Gastroesophageal sphincter (tissue), 4 donors: ENCODE data around the gene SERBP1. TPM values are rescaled to one million over a fixed set of nuclear protein-coding genes. Genes with fewer than 3 reads are reported as not detected.
A peak's percentile ranks its signal among the peaks of the same experiment; 100 is the strongest.
"Not testable (repeated sequence)": the region's sequence is repeated elsewhere in the genome, so short reads cannot be mapped to it uniquely, and the experiment has no call there.

ENCODE experiments used
- ATAC-seq: fragments of 150-250 bp; one replicate; pipeline ENCODE4 v1.9.1; 2016; ENCODE audit warnings: mild to moderate bottlenecking, moderate library complexity
- H3K27ac ChIP-seq, 4 donors: fragments of 200-600 bp; sonication (generic) in 3 of 4; 1 replicate in 3 of 4; 2 replicates in 1 of 4; pipeline ENCODE4 v1.5.1; 2016 to 2019
- H3K27me3 ChIP-seq: fragments of 200-600 bp; sonication (generic); one replicate; pipeline ENCODE4 v1.5.1; 2019
- H3K36me3 ChIP-seq, 2 donors: fragments of 200-600 bp; sonication (generic); one replicate each; pipeline ENCODE4 v1.5.1; 2019; ENCODE audit warnings: control low read depth in 1 of 2
- H3K4me1 ChIP-seq, 3 donors: fragments of 200-600 bp; sonication (generic); 1 replicate in 2 of 3; 2 replicates in 1 of 3; pipeline ENCODE4 v1.5.1; 2016 to 2019; ENCODE audit warnings: control low read depth in 2 of 3
- H3K4me3 ChIP-seq, 2 donors: fragments of 200-600 bp; sonication (generic); one replicate each; pipeline ENCODE4 v1.5.1; 2019; ENCODE audit warnings: mild to moderate bottlenecking in 1 of 2, moderate library complexity in 1 of 2
- H3K9me3 ChIP-seq, 3 donors: fragments of 200-600 bp; sonication (generic); one replicate each; pipeline ENCODE4 v1.5.1; 2017 to 2019; ENCODE audit warnings: control low read depth in 2 of 3
- CTCF ChIP-seq, 4 experiments: fragments of 200-600 bp in 2 of 4; fragments of 450-650 bp in 2 of 4; sonication (generic) in 1 of 4; IDR thresholded peaks; one replicate each; pipeline ENCODE4 v1.5.1; 2017 to 2019; ENCODE audit warnings: antibody characterized with exemption in 4 of 4, mild to moderate bottlenecking in 2 of 4, moderate library complexity in 2 of 4
- EP300 ChIP-seq: sonication (generic); formaldehyde crosslinking; IDR thresholded peaks from one replicate; pipeline ENCODE4 v1.6.1; 2017; ENCODE audit warnings: antibody characterized with exemption, mild to moderate bottlenecking
- POLR2A ChIP-seq, 2 donors: fragments of 450-650 bp; IDR thresholded peaks; one replicate each; pipeline ENCODE4 v1.6.1; 2017; ENCODE audit warnings: antibody characterized with exemption in 2 of 2, mild to moderate bottlenecking in 2 of 2, moderate library complexity in 1 of 2
- POLR2AphosphoS5 ChIP-seq: sonication (generic); formaldehyde crosslinking; IDR thresholded peaks from one replicate; pipeline ENCODE4 v1.6.1; 2017; ENCODE audit warnings: antibody characterized with exemption
- WGBS, 2 donors: methylation state at CpG; one replicate each; pipeline ENCODE4 v1.1.5; 2018; ENCODE audit warnings: low coverage in 1 of 2; 5-methylcytosine and 5-hydroxymethylcytosine counted together
- total RNA-seq, 4 donors: library from RNA; depleted of rRNA; stranded (reverse); fragments of >200 nt; gene quantifications; one replicate each; pipeline ENCODE4 v1.1.0, GENCODE V29; 2016

The SERBP1 gene
- total RNA-seq, 4 donors from 2014 or later = 254 to 263 (median 258) TPM

- Histone ChIP-seq H3K27me3 (no peaks in the 10 kb centered on the region), H3K4me3 (no peak overlapping the region), H3K36me3 (peaks cover 0 to 45% of the 10 kb centered on the region in 2 donors), H3K27ac (peak overlapping the region in 1 of 4 donors; percentile 35), H3K9me3 (no peaks in the 10 kb centered on the region), H3K4me1 (peaks cover 0 to 19% (median 0%) of the 10 kb centered on the region in 3 donors)
- ATAC-seq = no peak
- no peak for TF ChIP-seq POLR2AphosphoS5
- WGBS, 2 donors = 71 to 85% methylated on average over 1 of the region's 1 CpG
Observed at GRCh38 chr1:67408148-67408547, 22.1 kb downstream of the SERBP1 start.

- no peaks in the 10 kb centered on the region for H3K27me3 ChIP-seq
- TF ChIP-seq EP300 (no peak), POLR2AphosphoS5 (no peak), CTCF (IDR thresholded peaks at IDR 0.05) (no peak), POLR2A (IDR thresholded peaks at IDR 0.05) (no peak)
- no peaks in the 10 kb centered on the region for H3K9me3 ChIP-seq
- 55 to 71% methylated on average over 5 of the region's 5 CpGs for WGBS, 2 donors
- no peak for ATAC-seq
- H3K4me3 ChIP-seq = no peak overlapping the region
- H3K27ac ChIP-seq = peak overlapping the region in 3 of 4 donors; percentile 0 to 35 (median 32)
- H3K4me1 ChIP-seq = peaks cover 0 to 19% (median 0%) of the 10 kb centered on the region in 3 donors
- H3K36me3 ChIP-seq = peaks cover 0 to 39% of the 10 kb centered on the region in 2 donors
Observed at GRCh38 chr1:67407498-67407897, 22.7 kb downstream of the SERBP1 start.

GRCh38 chr1:67405473-67406245 is 24.5 kb downstream of the SERBP1 start:
- no peak overlapping the region for H3K4me3 ChIP-seq
- H3K9me3 ChIP-seq = no peaks in the 10 kb centered on the region
- TF ChIP-seq EP300 = no peak
- peak; percentile 5 for TF ChIP-seq POLR2AphosphoS5
- TF ChIP-seq CTCF (IDR thresholded peaks at IDR 0.05) = no peak
- no peak for TF ChIP-seq POLR2A (IDR thresholded peaks at IDR 0.05)
- WGBS, 2 donors = 17 to 40% methylated on average over 1 to 2 of the region's 3 CpGs
- ATAC-seq = no peak
- H3K27ac ChIP-seq = peak overlapping the region in 2 of 4 donors; percentile 6 to 15
- no peaks in the 10 kb centered on the region for H3K27me3 ChIP-seq
- peaks cover 0 to 19% (median 0%) of the 10 kb centered on the region in 3 donors for H3K4me1 ChIP-seq
- peaks cover 0 to 21% of the 10 kb centered on the region in 2 donors for H3K36me3 ChIP-seq

GRCh38 chr1:67404212-67404620 is 26.0 kb downstream of the SERBP1 start:
- no peak for TF ChIP-seq POLR2AphosphoS5
- Histone ChIP-seq H3K9me3 (no peaks in the 10 kb centered on the region), H3K36me3 (peaks cover 0 to 9% of the 10 kb centered on the region in 2 donors), H3K4me3 (no peak overlapping the region), H3K4me1 (peaks cover 0 to 19% (median 0%) of the 10 kb centered on the region in 3 donors), H3K27me3 (no peaks in the 10 kb centered on the region), H3K27ac (no peak overlapping the region)
- ATAC-seq = no peak
- 58 to 70% methylated on average over 5 of the region's 5 CpGs for WGBS, 2 donors

GRCh38 chr1:67401443-67401842 is 28.8 kb downstream of the SERBP1 start:
- TF ChIP-seq POLR2AphosphoS5 = no peak
- TF ChIP-seq POLR2A (IDR thresholded peaks at IDR 0.05) = no peak
- TF ChIP-seq CTCF (IDR thresholded peaks at IDR 0.05) = no peak
- no peak for TF ChIP-seq EP300
- peaks cover 0 to 12% (median 0%) of the 10 kb centered on the region in 3 donors for H3K4me1 ChIP-seq
- peaks cover 0 to 3% of the 10 kb centered on the region in 2 donors for H3K36me3 ChIP-seq
- no peak overlapping the region for H3K27ac ChIP-seq
- WGBS, 2 donors = 56 to 78% methylated on average over 3 to 4 of the region's 6 CpGs
- ATAC-seq = no peak
- no peak overlapping the region for H3K4me3 ChIP-seq
- H3K27me3 ChIP-seq = no peaks in the 10 kb centered on the region
- H3K9me3 ChIP-seq = no peaks in the 10 kb centered on the region

GRCh38 chr1:67400029-67400786 is 30.0 kb downstream of the SERBP1 start:
- H3K36me3 ChIP-seq = peaks cover 0 to 11% of the 10 kb centered on the region in 2 donors
- not testable (repeated sequence) for H3K27ac ChIP-seq, H3K4me3 ChIP-seq, ATAC-seq, H3K9me3 ChIP-seq, H3K4me1 ChIP-seq, H3K27me3 ChIP-seq
- 81 to 84% methylated on average over 6 to 10 of the region's 12 CpGs for WGBS, 2 donors
